ENCODE measurements around the gene PPIL3. TPM values are rescaled to one million over a fixed set of nuclear protein-coding genes. Genes with fewer than 3 reads are reported as not detected.
A peak's percentile ranks its signal among the peaks of the same experiment; 100 is the strongest.

Gene PPIL3
- total RNA-seq, 1 donor from 2014 or later: 34.5 TPM

DNA sequence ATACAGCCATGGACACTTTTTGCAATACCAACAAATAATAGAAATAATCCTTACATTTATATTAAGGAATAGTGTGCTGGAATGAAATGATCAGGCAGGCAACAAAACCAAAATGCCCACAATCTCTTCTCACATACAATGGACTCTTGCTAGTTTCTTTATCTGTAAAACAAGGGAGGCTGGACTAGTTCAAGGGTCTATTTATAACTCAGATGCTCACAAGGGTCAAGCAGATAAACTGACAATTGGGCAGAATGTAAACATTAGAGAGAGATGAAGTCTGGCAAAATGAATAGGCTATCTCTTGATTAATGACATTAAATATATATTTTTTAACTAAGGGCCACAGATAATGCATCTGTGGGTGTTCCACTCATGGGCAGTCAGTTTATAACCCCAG is 11.4 kb downstream of the PPIL3 start:
- Histone ChIP-seq H3K4me3 (ENCODE audit: low read depth, low read length) (no peak overlapping the region), H3K27me3 (ENCODE audit: control insufficient read depth, insufficient read depth, low read length) (no peaks in the 10 kb centered on the region), H3K36me3 (ENCODE audit: control insufficient read depth, insufficient read depth, low read length) (peaks cover 6% of the 10 kb centered on the region)
- TF ChIP-seq, protein P1, sequence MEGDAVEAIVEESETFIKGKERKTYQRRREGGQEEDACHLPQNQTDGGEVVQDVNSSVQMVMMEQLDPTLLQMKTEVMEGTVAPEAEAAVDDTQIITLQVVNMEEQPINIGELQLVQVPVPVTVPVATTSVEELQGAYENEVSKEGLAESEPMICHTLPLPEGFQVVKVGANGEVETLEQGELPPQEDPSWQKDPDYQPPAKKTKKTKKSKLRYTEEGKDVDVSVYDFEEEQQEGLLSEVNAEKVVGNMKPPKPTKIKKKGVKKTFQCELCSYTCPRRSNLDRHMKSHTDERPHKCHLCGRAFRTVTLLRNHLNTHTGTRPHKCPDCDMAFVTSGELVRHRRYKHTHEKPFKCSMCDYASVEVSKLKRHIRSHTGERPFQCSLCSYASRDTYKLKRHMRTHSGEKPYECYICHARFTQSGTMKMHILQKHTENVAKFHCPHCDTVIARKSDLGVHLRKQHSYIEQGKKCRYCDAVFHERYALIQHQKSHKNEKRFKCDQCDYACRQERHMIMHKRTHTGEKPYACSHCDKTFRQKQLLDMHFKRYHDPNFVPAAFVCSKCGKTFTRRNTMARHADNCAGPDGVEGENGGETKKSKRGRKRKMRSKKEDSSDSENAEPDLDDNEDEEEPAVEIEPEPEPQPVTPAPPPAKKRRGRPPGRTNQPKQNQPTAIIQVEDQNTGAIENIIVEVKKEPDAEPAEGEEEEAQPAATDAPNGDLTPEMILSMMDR (IDR thresholded peaks at IDR 0.05; ENCODE audit: insufficient read depth, low read length, severe bottlenecking): no peak
- no peak for DNase-seq (ENCODE audit: low read depth)
- FAIRE-seq: no peak

DNA sequence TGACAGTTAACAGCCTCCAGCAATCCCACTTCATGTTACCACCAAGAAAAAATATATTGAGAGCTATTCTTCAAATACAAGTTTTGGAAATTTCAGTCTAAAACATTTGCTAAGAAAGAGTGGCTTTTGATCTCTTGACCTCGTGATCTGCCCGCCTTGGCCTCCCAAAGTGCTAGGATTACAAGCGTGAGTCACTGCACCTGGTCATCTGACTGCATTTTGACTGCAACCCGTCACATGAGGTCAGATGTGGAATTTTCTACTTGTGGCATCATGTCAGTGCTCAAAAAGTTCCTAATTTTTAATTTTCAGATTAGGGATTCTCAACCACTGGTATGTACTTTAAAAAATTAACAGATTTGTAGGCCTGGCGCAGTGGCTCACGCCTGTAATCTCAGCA is 15.3 kb downstream of the PPIL3 start:
- FAIRE-seq: no peak
- TF ChIP-seq, protein P1 (IDR thresholded peaks at IDR 0.05; ENCODE audit: insufficient read depth, low read length, severe bottlenecking): no peak
- Histone ChIP-seq H3K36me3 (ENCODE audit: control insufficient read depth, insufficient read depth, low read length) (peaks cover 3% of the 10 kb centered on the region), H3K4me3 (ENCODE audit: low read depth, low read length) (no peak overlapping the region), H3K27me3 (ENCODE audit: control insufficient read depth, insufficient read depth, low read length) (no peaks in the 10 kb centered on the region)
- no peak for DNase-seq (ENCODE audit: low read depth)

DNA sequence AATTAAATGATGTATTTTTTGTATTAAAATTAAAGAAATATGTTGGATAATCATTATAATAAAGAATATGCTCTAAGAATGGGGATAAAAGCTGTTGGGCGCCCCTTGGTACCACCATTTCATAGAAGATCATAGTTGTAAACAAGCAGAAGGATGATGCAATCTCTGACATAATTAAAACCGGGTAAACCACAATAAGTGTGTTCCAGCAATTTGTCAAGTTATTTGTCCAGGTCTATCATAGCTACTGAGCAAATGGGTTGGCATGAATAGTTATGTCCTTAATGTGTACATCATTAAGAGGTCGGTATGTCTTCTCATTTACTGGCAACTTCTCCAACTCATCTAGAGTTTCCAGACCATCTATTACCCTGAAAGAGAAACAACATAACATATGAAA is 17.7 kb downstream of the PPIL3 start:
- FAIRE-seq (no peak), DNase-seq (ENCODE audit: low read depth) (no peak)
- H3K4me3 ChIP-seq (ENCODE audit: low read depth, low read length): no peak overlapping the region
- H3K36me3 ChIP-seq (ENCODE audit: control insufficient read depth, insufficient read depth, low read length): peaks cover 2% of the 10 kb centered on the region
- TF ChIP-seq, protein P1 (IDR thresholded peaks at IDR 0.05; ENCODE audit: insufficient read depth, low read length, severe bottlenecking): no peak
- H3K27me3 ChIP-seq (ENCODE audit: control insufficient read depth, insufficient read depth, low read length): no peaks in the 10 kb centered on the region

DNA sequence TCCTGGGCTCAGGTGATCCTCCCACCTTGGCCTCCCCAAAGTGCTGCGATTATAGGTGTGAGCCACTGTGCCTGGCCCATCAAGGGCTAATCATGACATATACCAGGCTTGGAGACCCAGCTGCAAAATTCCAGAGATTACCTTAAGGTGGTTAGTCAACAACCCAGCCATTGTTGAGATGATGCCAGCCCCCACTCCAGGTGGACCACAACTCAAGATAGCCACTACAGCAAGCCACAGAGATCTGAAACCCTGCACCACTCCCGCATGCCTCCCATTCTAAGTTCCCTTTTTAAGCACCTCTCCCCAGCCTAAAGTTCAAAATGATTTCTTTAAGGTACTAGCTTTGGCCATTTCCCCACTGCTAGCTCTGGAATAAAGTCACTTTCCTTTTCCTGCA is 19.9 kb downstream of the PPIL3 start:
- DNase-seq (ENCODE audit: low read depth): no peak
- no peak for FAIRE-seq
- H3K27me3 ChIP-seq (ENCODE audit: control insufficient read depth, insufficient read depth, low read length): no peaks in the 10 kb centered on the region
- H3K36me3 ChIP-seq (ENCODE audit: control insufficient read depth, insufficient read depth, low read length): no peaks in the 10 kb centered on the region
- TF ChIP-seq, protein P1 (IDR thresholded peaks at IDR 0.05; ENCODE audit: insufficient read depth, low read length, severe bottlenecking): no peak
- H3K4me3 ChIP-seq (ENCODE audit: low read depth, low read length): no peak overlapping the region

DNA sequence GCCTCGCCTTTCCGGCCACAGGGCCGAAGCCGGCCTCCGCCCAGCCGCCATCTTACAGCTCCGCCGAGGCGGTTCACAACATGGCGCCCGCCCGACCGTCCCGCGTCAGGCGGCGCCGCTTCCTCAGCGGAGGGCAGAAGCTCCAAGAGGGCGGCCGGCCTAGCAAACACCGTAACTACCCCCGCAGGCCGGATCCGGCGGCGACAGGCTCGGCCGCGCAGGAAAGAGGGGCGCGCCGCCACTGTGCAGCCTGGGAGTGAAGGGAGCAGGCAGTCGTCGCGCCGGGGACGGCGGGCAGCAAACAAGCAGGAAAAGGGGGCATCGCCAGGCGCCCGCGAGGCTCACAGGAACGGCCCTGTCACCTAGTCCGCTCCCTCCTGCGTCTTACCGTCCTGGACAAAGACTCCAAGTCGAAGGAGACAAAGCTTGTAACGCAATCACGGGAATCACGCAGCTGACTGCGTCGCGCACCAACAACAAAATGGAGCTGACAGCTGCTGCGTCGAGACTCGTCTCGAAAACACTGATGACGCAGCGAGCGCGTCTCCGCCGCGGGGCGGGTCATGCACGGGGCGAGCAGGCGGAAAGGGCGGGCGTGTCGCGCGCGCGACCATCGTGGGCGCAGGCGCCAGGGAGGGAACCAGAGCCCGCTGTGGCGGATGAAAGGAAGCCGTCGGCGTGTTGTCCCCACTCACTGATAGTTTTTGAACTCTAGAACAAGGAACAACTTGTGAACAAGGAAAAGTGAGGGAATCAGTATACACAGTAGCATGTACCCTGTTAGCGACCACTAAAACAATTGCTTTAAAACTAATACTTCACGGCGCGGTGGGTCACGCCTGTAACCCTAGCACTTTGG is 24.5 kb downstream of the PPIL3 start, which contains the start of gene CLK1:
Gene CLK1, minus strand, starts transcription at position 483 of the 859 bp plus-strand sequence. CDS start 2,796 bp downstream, outside the sequence.
- Histone ChIP-seq H3K27me3 (ENCODE audit: control insufficient read depth, insufficient read depth, low read length) (no peaks in the 10 kb centered on the region), H3K4me3 (ENCODE audit: low read depth, low read length) (peak within 1 kb of the TSS; percentile 79), H3K36me3 (ENCODE audit: control insufficient read depth, insufficient read depth, low read length) (peaks cover 5% of the 10 kb centered on the region)
- DNase-seq (ENCODE audit: low read depth) (peak; percentile 85), FAIRE-seq (no peak)
- TF ChIP-seq, protein P1 (IDR thresholded peaks at IDR 0.05; ENCODE audit: insufficient read depth, low read length, severe bottlenecking): no peak

All from bronchial epithelial cell (primary cell).